ENCODE data around the gene CDS1. TPM values are rescaled to one million over a fixed set of nuclear protein-coding genes. Genes with fewer than 3 reads are reported as not detected.

Gene CDS1
- total and polyA plus RNA-seq, 2 donors (not counting 3 experiments of a cell fraction or from before 2014, with no cell fraction given), result 0.01 TPM; not detected in 1

GRCh38 chr4:84648863-84649647, 66.1 kb downstream of the CDS1 start:
- Histone ChIP-seq H3K9me3 (replicated peaks; ENCODE audit: control insufficient read depth, insufficient read depth, low read length) (no peaks in the 10 kb centered on the region), H3K27ac (ENCODE audit: insufficient read depth, low read depth, low read length) (no peak overlapping the region), H4K20me1 (replicated peaks; ENCODE audit: control insufficient read depth, extremely low read depth, insufficient read depth, low read length) (no peaks in the 10 kb centered on the region), H3K9ac (replicated peaks; ENCODE audit: extremely low read depth, insufficient read depth, low read length) (no peak overlapping the region), H3K36me3 (ENCODE audit: control insufficient read depth in 2 of 2, extremely low read depth in 1 of 2, insufficient read depth in 2 of 2, low read length in 2 of 2) (no peaks in the 10 kb centered on the region), H3K9me1 (replicated peaks; ENCODE audit: control insufficient read depth, extremely low read depth, insufficient read depth, low read length) (no peaks in the 10 kb centered on the region), H3K79me2 (ENCODE audit: control insufficient read depth, insufficient read depth, low read length) (no peaks in the 10 kb centered on the region), H3K4me3 (replicated peaks in 1 of 3; ENCODE audit: insufficient read depth in 1 of 3, low read depth in 1 of 3, low read length in 3 of 3) (no peak overlapping the region), H2AFZ (ENCODE audit: low read depth, low read length) (no peak overlapping the region), H3K27me3 (ENCODE audit: control insufficient read depth in 2 of 2, insufficient read depth in 2 of 2, low read length in 2 of 2) (peaks cover 3 to 5% of the 10 kb centered on the region in 2 experiments), H3K4me1 (ENCODE audit: control insufficient read depth, extremely low read depth, insufficient read depth, low read length) (no peaks in the 10 kb centered on the region), H3K4me2 (ENCODE audit: insufficient read depth, low read length) (no peak overlapping the region)
- no peak for FAIRE-seq
- no TSS peak for BruUV-seq (replicated peaks)
- ChIA-PET CTCF (interaction anchor here (0.7 kb wide), 1 partner anchor 9 kb away, joined by 3 read pairs; no protein-coding TSS in a partner anchor), POLR2A (no interaction called here)
- no peak for DNase-seq (ENCODE audit: low read depth, low spot score)
- intact Hi-C loops (cut with micrococcal nuclease) (no loop called here), dilution Hi-C loops (cut with MboI; ENCODE audit: extremely low pct_ligation_motif_present, low sequenced_read_pairs) (no loop called here)
- TF ChIP-seq POLR2A (IDR thresholded peaks at IDR 0.05; ENCODE audit: low read depth, low read length), result no peak
- no peak for TF ChIP-seq EZH2 (IDR thresholded peaks at IDR 0.05; ENCODE audit: borderline replicate concordance, low read depth, low read length, severe bottlenecking)
- no peak for TF ChIP-seq MYC (IDR thresholded peaks at IDR 0.05; ENCODE audit: low read depth, low read length)
- TF ChIP-seq POLR2AphosphoS5 (IDR thresholded peaks at IDR 0.05; ENCODE audit: insufficient read depth, low read depth, low read length), result no peak
- no peak for TF ChIP-seq FOS (IDR thresholded peaks at IDR 0.05; ENCODE audit: borderline replicate concordance, insufficient read depth, low read length)
- TF ChIP-seq GATA2 (IDR thresholded peaks at IDR 0.05; ENCODE audit: insufficient read depth, insufficient read length, low read depth, low read length), result no peak
- TF ChIP-seq JUN (IDR thresholded peaks at IDR 0.05; ENCODE audit: borderline replicate concordance, insufficient read depth, insufficient read length, low read depth), result no peak
- no peak for TF ChIP-seq CTCF (IDR thresholded peaks at IDR 0.05; ENCODE audit: extremely low read depth in 1 of 2, insufficient read depth in 1 of 2, low read depth in 1 of 2, low read length in 2 of 2)
- TF ChIP-seq MAX (IDR thresholded peaks at IDR 0.05; ENCODE audit: insufficient read depth, insufficient read length), result no peak
